Caco-2 (cell line): ENCODE data around the gene KPNA2. TPM values are rescaled to one million over a fixed set of nuclear protein-coding genes. Genes with fewer than 3 reads are reported as not detected.
A peak's percentile ranks its signal among the peaks of the same experiment; 100 is the strongest.
"Not testable (repeated sequence)": the region's sequence is repeated elsewhere in the genome, so short reads cannot be mapped to it uniquely, and the experiment has no call there.

Source experiments
- BruUV-seq: library from RNA; stranded (reverse); fragments of 400-500 nt; replicated peaks from 2 replicates; lab custom pipeline; 2021; lab: Mats Ljungman, UMichigan
- CTCF ChIA-PET: fragments of 300-600 bp; sonication (Branson Sonifier 250); formaldehyde crosslinking; loops from one replicate; lab custom pipeline; 2022; ENCODE audit warnings: antibody characterized with exemption; lab: Charles Lee
- POLR2A ChIA-PET: fragments of 300-600 bp; sonication (Branson Sonifier 250); formaldehyde crosslinking; loops from one replicate; lab custom pipeline; 2022; ENCODE audit warnings: antibody characterized with exemption; lab: Charles Lee
- DNase-seq, 2 experiments: peaks; one replicate each; pipeline versions ENCODE4 v3.0.0 to v3.0.0-alpha.2; 2020 to 2022
- H3K27me3 ChIP-seq: replicated peaks from 2 replicates; pipeline ENCODE4 v1.6.0; 2011; ENCODE audit warnings: low read length; ENCODE audit not compliant: control insufficient read depth, insufficient read depth
- H3K36me3 ChIP-seq: 2 replicates; pipeline ENCODE4 v1.5.1; 2011; ENCODE audit warnings: low read length; ENCODE audit not compliant: control insufficient read depth, insufficient read depth
- H3K4me1 ChIP-seq: fragments of 250-450 bp; sonication (Bioruptor Pico); 2 replicates; pipeline ENCODE4 v1.5.1; 2020; ENCODE audit warnings: mild to moderate bottlenecking
- H3K4me3 ChIP-seq: 2 replicates; pipeline ENCODE4 v1.5.1; 2011; ENCODE audit warnings: low read depth, mild to moderate bottlenecking, control low read depth, low read length
- H3K9me3 ChIP-seq: fragments of 250-450 bp; sonication (Bioruptor Pico); 2 replicates; pipeline ENCODE4 v1.5.1; 2020; ENCODE audit warnings: mild to moderate bottlenecking, moderate library complexity
- H3K27ac Mint-ChIP-seq: one replicate; pipeline ENCODE4 v1.8.0; 2022; ENCODE audit warnings: mixed read lengths; ENCODE audit not compliant: unreplicated experiment
- H3K27me3 Mint-ChIP-seq: one replicate; pipeline ENCODE4 v1.8.0; 2022; ENCODE audit warnings: mixed read lengths; ENCODE audit not compliant: insufficient read depth, unreplicated experiment
- H3K36me3 Mint-ChIP-seq: one replicate; pipeline ENCODE4 v1.8.0; 2022; ENCODE audit warnings: mild to moderate bottlenecking, mixed read lengths; ENCODE audit not compliant: insufficient read depth, unreplicated experiment
- H3K4me1 Mint-ChIP-seq: one replicate; pipeline ENCODE4 v1.8.0; 2022; ENCODE audit warnings: low read depth, mixed read lengths; ENCODE audit not compliant: unreplicated experiment
- H3K4me3 Mint-ChIP-seq: one replicate; pipeline ENCODE4 v1.8.0; 2022; ENCODE audit warnings: mild to moderate bottlenecking, moderate library complexity, mixed read lengths; ENCODE audit not compliant: unreplicated experiment
- H3K9me3 Mint-ChIP-seq: one replicate; pipeline ENCODE4 v1.8.0; 2022; ENCODE audit warnings: mixed read lengths; ENCODE audit not compliant: unreplicated experiment
- intact Hi-C: fragments of 100-400 bp; cut with micrococcal nuclease; formaldehyde crosslinking; loops from one replicate; pipeline ENCODE4 v1.10.0; 2022; ENCODE audit not compliant: unreplicated experiment
- total RNA-seq: library from RNA; stranded (reverse); gene quantifications from 2 replicates; pipeline ENCODE4 v1.2.3, GENCODE V29; 2022
- TF ChIP-seq, protein P1 (sequence below), 2 experiments: fragments of 200-600 bp in 1 of 2; IDR thresholded peaks; 1 replicate in 1 of 2; 2 replicates in 1 of 2; pipeline versions ENCODE4 v1.5.1 to v1.8.0; 2011 to 2022; ENCODE audit warnings: antibody characterized with exemption in 1 of 2, control low read depth in 1 of 2, inconsistent platforms in 1 of 2, low read depth in 1 of 2, low read length in 1 of 2, mild to moderate bottlenecking in 1 of 2, moderate library complexity in 1 of 2; ENCODE audit not compliant: insufficient read depth in 1 of 2, severe bottlenecking in 1 of 2, unreplicated experiment in 1 of 2

Gene KPNA2
- total RNA-seq, 1 experiment from 2014 or later = 339 TPM

DNA sequence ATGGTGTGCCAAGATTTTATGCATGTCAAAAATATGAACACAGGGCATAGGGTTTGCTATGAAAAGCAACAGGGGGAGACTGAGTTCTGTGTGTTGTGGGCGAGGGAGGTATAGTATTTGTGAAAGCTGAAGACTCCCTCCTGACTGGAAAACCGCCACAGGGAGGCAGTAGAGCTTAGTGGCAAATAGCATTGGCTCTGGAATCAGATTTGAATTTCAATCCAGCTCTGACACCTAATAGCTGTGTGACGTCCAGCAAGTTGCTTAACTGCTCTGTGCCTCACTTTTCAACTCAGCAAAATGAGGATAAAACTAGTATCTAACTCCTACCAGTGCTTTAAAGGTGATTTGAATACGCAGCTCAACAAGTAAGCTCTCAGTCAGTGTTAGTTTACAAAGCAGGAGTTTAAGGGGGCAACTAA, 22.0 kb downstream of the KPNA2 start:
- no peak overlapping the region for H3K4me3 ChIP-seq
- BruUV-seq = no TSS peak
- H3K4me1 Mint-ChIP-seq = peaks cover 6% of the 10 kb centered on the region
- H3K36me3 ChIP-seq = no peaks in the 10 kb centered on the region
- H3K36me3 Mint-ChIP-seq = no peaks in the 10 kb centered on the region
- no peaks in the 10 kb centered on the region for H3K27me3 ChIP-seq
- CTCF ChIA-PET = interaction anchor here (0.6 to 1.1 kb wide), 4 partner anchors 8 to 409 kb away, joined by 3 to 6 read pairs (median 3); no protein-coding TSS in a partner anchor
- POLR2A ChIA-PET = no interaction called here
- H3K4me3 Mint-ChIP-seq = no peak overlapping the region
- H3K9me3 Mint-ChIP-seq = no peaks in the 10 kb centered on the region
- TF ChIP-seq, protein P1, sequence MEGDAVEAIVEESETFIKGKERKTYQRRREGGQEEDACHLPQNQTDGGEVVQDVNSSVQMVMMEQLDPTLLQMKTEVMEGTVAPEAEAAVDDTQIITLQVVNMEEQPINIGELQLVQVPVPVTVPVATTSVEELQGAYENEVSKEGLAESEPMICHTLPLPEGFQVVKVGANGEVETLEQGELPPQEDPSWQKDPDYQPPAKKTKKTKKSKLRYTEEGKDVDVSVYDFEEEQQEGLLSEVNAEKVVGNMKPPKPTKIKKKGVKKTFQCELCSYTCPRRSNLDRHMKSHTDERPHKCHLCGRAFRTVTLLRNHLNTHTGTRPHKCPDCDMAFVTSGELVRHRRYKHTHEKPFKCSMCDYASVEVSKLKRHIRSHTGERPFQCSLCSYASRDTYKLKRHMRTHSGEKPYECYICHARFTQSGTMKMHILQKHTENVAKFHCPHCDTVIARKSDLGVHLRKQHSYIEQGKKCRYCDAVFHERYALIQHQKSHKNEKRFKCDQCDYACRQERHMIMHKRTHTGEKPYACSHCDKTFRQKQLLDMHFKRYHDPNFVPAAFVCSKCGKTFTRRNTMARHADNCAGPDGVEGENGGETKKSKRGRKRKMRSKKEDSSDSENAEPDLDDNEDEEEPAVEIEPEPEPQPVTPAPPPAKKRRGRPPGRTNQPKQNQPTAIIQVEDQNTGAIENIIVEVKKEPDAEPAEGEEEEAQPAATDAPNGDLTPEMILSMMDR (IDR thresholded peaks at IDR 0.05; ENCODE audit: insufficient read depth in 1 of 2, low read depth in 1 of 2, low read length in 1 of 2, severe bottlenecking in 1 of 2, unreplicated experiment in 1 of 2) = peak; percentile 26 to 52
- peak; percentile 34 to 42 for DNase-seq
- no peaks in the 10 kb centered on the region for H3K4me1 ChIP-seq
- H3K27me3 Mint-ChIP-seq = no peaks in the 10 kb centered on the region
- no peaks in the 10 kb centered on the region for H3K9me3 ChIP-seq
- H3K27ac Mint-ChIP-seq = no peak overlapping the region
- intact Hi-C loops = no loop called here

DNA sequence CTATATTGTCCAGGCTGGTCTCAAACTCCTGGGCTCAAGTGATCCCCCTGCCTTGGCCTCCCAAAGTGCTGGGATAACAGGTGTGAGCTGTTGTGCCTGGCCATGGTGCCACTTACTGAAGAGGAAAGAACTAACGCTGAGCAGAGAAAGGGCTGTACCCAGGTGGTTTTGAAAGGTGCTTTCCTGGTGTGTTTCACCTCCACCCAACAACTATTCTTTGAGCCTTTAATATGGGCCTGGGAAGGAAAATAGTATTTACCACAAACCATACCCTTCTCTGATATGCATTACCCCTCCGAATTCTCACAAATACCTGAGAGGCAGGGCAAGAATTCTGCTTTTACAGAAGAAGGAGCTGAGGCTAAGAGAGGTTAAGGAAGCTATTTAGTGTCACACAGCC, 24.8 kb downstream of the KPNA2 start:
- Mint-ChIP-seq H3K36me3 (no peaks in the 10 kb centered on the region), H3K27ac (no peak overlapping the region), H3K27me3 (no peaks in the 10 kb centered on the region), H3K9me3 (no peaks in the 10 kb centered on the region), H3K4me1 (no peaks in the 10 kb centered on the region), H3K4me3 (no peak overlapping the region)
- no peaks in the 10 kb centered on the region for H3K9me3 ChIP-seq
- H3K36me3 ChIP-seq = no peaks in the 10 kb centered on the region
- H3K4me3 ChIP-seq = no peak overlapping the region
- H3K27me3 ChIP-seq = no peaks in the 10 kb centered on the region
- no TSS peak for BruUV-seq
- no peaks in the 10 kb centered on the region for H3K4me1 ChIP-seq
- intact Hi-C loops = no loop called here
- TF ChIP-seq, protein P1 (IDR thresholded peaks at IDR 0.05; ENCODE audit: insufficient read depth in 1 of 2, low read depth in 1 of 2, low read length in 1 of 2, severe bottlenecking in 1 of 2, unreplicated experiment in 1 of 2) = no peak
- CTCF ChIA-PET = no interaction called here
- DNase-seq = no peak
- POLR2A ChIA-PET = no interaction called here

DNA sequence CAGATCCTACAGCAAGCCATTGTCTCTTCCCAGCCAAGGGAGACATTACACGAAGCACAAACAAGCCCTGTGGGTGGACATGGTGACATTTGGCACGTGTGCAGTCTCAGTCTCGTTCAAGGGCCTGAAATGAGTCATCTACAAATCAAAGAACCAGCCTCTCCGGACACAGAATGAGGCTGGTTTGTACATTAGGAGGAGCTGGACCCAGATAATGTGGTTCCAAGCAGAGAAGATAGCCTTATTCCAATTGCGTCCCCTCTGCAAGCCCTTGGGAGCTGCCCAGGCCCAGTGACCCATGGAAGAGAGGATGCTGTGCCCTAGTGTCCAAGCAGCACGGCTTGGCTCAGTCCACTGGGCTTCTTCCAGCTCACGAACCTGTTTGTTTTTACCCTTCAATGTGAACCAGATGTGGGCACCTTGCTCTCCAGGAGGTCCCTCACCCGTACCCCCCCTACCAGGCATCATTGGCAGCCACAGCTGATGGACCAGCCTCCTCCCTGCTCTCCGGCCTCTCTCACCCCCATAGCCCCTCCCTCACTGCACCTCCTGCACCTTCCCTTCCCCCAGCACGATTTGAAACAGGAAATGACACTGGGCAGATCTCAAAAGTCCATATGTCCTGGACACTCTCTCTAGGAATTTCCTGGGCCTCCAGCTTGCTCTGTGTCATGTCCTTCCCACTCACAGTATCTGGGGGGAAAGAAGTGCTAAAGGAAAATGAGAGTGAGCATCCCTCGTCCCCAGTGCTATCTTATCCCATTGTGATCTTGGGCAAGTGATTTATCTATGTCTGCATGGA, 26.2 kb downstream of the KPNA2 start:
- no peaks in the 10 kb centered on the region for H3K4me1 Mint-ChIP-seq
- CTCF ChIA-PET = no interaction called here
- H3K4me3 Mint-ChIP-seq = no peak overlapping the region
- H3K9me3 ChIP-seq = no peaks in the 10 kb centered on the region
- peak in 1 of 2 experiments; percentile 26 for DNase-seq
- no peaks in the 10 kb centered on the region for H3K27me3 Mint-ChIP-seq
- TF ChIP-seq, protein P1 (IDR thresholded peaks at IDR 0.05; ENCODE audit: insufficient read depth in 1 of 2, low read depth in 1 of 2, low read length in 1 of 2, severe bottlenecking in 1 of 2, unreplicated experiment in 1 of 2) = no peak
- H3K36me3 ChIP-seq = no peaks in the 10 kb centered on the region
- no peaks in the 10 kb centered on the region for H3K9me3 Mint-ChIP-seq
- no TSS peak for BruUV-seq
- H3K4me1 ChIP-seq = no peaks in the 10 kb centered on the region
- POLR2A ChIA-PET = no interaction called here
- no peaks in the 10 kb centered on the region for H3K36me3 Mint-ChIP-seq
- H3K27ac Mint-ChIP-seq = no peak overlapping the region
- H3K27me3 ChIP-seq = no peaks in the 10 kb centered on the region
- no peak overlapping the region for H3K4me3 ChIP-seq
- intact Hi-C loops = no loop called here

DNA sequence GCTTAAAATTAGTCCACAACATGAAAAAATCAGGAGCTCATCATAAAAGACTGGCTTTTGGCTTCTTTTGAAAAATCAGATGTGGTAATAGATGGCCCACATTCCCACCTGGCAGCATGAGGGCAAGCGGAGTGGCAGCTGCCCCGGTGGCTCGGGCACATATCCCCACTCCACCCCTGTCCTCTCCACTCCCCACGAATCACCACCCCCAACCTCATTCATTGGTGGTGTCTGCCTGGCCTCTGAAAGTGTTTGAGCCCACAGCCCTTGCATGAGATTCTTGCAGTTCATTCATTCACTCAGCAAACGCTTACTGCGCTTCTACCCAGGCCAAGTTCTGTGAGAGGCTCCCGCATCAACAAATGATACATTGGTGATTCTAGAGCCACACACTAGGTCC, 29.8 kb downstream of the KPNA2 start:
- H3K4me3 ChIP-seq, CTCF ChIA-PET: not testable (repeated sequence)

DNA sequence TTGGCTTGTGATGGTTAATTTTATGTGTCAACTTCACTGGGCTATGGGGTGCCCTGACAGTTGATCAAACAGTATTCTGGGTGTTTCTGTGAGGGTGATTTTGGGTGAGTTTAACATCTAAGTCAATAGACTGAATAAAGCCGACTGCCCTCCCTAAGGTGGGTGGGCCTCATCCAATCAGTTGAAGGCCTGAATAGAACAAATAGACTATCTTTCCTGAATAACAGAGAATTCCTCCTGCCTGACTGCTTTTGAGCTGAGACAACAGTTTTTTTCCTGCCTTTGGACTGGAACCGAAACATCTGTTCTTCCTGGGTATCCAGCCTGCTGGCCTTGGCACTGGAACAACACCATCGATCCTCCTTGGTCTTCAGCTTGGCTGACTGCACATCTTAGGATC, 33.0 kb downstream of the KPNA2 start:
- H3K27me3 ChIP-seq, H3K9me3 ChIP-seq, H3K27me3 Mint-ChIP-seq, H3K9me3 Mint-ChIP-seq, H3K4me1 ChIP-seq, H3K36me3 Mint-ChIP-seq, CTCF ChIA-PET, H3K36me3 ChIP-seq, intact Hi-C loops, POLR2A ChIA-PET, DNase-seq, H3K4me3 Mint-ChIP-seq, H3K27ac Mint-ChIP-seq, BruUV-seq, H3K4me1 Mint-ChIP-seq, H3K4me3 ChIP-seq: not testable (repeated sequence)

More for the DNA sequence above, 29.8 kb downstream of the KPNA2 start:
- BruUV-seq, H3K27ac Mint-ChIP-seq, H3K4me3 Mint-ChIP-seq, H3K27me3 ChIP-seq, H3K4me1 Mint-ChIP-seq, intact Hi-C loops, H3K4me1 ChIP-seq, H3K27me3 Mint-ChIP-seq, H3K9me3 ChIP-seq, H3K36me3 Mint-ChIP-seq, H3K36me3 ChIP-seq, H3K9me3 Mint-ChIP-seq, POLR2A ChIA-PET, DNase-seq: not testable (repeated sequence)
